Measurements from ENCODE around the gene FNDC3B. TPM values are rescaled to one million over a fixed set of nuclear protein-coding genes. Genes with fewer than 3 reads are reported as not detected.

The FNDC3B gene
- polyA plus RNA-seq, 1 donor: 56.3 TPM

- DNase-seq (ENCODE audit: low read depth): no peak
These were observed 95.8 kb downstream of the FNDC3B start for GRCh38 chr3:172135185-172135584.

GRCh38 chr3:172135820-172136219 lies 96.4 kb downstream of the FNDC3B start:
- no peak for DNase-seq (ENCODE audit: low read depth)

- DNase-seq (ENCODE audit: low read depth): no peak
These were observed 97.0 kb downstream of the FNDC3B start for GRCh38 chr3:172136330-172136729.

GRCh38 chr3:172137287-172138192 lies 98.2 kb downstream of the FNDC3B start:
- no peak for DNase-seq (ENCODE audit: low read depth)

DNA sequence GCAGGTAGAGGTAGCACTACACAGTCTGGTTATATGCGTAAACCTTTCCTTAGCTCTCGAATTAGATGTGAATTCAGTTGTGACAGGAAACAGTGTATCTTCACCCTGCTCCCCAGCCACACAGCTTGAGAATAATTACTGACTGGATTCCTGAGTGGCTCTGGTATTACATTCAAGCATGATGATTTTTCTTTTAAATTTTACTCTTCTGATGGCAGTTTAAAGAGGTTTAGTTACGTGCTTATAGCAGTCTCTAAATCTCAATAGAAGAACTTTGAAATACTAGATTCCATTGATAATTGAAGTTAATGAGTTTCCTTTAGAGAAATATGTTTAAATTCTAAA lies 98.8 kb downstream of the FNDC3B start:
- DNase-seq (ENCODE audit: low read depth): no peak

- DNase-seq (ENCODE audit: low read depth): no peak
These were observed 99.6 kb downstream of the FNDC3B start for GRCh38 chr3:172138792-172139507.

DNA sequence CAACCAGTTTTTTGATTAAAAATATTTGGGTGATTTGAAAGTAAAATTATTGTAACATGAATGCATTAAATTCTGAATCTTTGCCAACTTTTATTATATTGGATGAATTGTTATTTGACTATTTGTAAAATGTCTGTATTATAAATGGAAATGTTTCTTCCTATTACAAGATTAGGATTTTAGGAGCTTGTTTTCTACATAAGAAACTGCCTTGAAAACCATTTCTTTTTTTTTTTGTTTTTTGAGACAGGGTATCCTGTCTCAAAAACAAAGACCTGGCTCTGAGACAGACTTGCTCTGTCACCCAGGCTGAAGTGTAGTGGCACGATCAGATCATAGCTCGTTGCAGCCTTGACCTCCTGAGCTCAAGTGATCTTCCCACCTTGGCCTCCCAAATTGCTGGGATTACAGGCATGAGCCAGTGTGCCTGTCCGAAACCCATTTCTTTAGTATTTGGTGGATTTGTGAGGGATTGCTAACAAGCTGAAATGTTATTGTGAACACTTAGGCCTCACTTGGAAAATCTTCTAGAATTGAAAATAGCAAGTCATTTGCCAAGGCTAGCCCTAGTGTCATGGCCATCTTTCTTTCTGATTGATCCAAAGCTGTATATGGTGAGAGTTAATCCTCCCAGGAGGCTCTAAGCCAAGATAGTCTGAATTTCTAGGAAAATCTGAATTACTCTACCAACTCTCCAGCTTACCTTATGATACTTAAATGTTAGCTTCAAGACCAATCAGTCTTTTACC lies 100.3 kb downstream of the FNDC3B start:
- DNase-seq (ENCODE audit: low read depth): no peak

GRCh38 chr3:172140499-172141391 lies 101.4 kb downstream of the FNDC3B start:
- DNase-seq (ENCODE audit: low read depth): no peak

DNA sequence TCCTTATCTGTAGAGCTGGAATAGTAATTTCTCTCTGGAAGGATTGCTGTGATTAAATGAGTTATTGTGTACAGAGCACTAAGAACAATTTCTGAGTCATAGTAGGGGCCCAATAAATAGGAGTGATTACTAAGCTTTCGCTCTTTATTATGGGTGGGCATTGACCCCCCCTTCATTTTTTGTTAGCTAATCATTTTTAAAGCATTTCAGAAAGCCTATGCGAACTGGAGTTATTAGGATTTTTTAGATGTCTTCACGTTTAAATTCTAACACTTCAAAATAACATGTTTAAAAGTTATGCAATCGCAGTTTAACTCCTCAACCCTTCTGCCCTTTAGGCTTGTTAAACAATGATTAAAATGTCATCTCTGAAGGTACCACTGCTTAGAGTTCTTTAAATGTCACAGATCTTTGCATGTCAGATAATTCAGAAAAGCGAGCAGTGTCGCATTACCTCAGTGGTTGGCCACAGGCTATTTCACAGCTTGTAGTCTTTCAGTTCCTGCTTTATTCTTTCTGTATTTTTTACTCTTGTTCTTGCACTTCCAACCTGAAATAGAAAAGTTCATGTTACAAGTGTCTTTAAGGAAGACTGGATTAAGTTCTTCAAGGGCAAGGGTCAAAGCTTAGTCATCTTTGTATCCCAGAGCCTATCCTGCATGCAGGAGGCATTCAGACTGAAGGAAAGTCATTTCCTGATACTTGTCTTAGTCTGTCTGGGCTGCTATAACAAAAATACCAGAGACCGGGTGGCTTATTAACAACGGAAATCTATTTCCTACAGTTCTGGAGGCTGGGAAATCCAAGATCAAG lies 102.9 kb downstream of the FNDC3B start:
- DNase-seq (ENCODE audit: low read depth): no peak

GRCh38 chr3:172142864-172143451 lies 103.6 kb downstream of the FNDC3B start:
- DNase-seq (ENCODE audit: low read depth): no peak

GRCh38 chr3:172143739-172144497 lies 104.5 kb downstream of the FNDC3B start:
- no peak for DNase-seq (ENCODE audit: low read depth)

- no peak for DNase-seq (ENCODE audit: low read depth)
These were observed 105.2 kb downstream of the FNDC3B start for GRCh38 chr3:172144601-172145000.

DNA sequence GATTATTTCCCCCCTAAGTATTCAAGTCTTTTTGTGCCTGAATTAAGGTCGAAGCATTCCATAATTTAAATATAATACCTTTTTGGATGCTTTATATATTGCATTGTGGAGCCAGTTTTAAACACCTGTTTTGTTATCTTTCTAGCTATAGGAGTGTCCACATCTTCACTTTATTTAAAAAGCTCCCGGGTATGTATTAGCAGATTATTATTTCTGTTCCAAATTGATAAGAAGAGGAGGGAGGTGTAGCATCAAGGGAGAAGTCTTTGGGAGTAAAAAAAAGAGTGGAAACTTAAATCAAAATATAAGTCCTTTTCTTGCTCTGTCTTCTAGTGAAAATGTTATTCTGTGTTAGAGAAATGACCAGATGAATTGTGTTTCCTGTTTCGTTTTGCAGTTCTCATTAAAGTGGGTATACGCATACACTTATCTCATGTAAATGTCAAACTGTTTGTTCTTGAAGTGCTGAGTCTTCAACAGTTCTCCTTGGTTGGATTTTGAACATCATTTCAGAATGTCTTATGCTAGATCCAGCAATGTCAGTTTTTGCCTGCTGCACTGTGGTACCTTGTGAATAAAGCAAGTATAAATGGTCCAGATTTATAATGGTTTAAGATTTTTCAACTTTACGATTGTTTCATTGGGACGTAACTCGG lies 105.8 kb downstream of the FNDC3B start:
- no peak for DNase-seq (ENCODE audit: low read depth)

GRCh38 chr3:172146349-172146748 lies 107.0 kb downstream of the FNDC3B start:
- DNase-seq (ENCODE audit: low read depth): no peak

GRCh38 chr3:172147113-172147818 lies 107.9 kb downstream of the FNDC3B start:
- DNase-seq (ENCODE audit: low read depth): no peak

DNA sequence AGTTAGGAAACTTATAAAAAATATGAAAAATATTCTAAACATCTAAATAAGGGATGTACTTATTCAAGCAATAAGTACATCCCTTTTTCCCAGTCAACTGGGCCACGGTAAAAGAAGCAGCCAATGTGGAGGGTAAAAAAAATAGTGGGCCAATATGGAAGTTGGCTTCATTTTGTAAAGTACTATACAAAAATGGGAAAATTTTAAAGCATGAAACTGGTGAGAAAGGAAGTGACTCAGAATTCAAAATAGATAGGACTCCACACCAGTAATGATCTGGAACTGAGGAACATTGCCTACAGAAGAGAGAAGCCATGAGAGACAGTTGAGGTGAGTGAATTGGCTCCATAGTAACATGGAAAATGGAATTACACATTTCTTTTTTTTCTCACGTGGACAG lies 108.9 kb downstream of the FNDC3B start:
- no peak for DNase-seq (ENCODE audit: low read depth)

DNA sequence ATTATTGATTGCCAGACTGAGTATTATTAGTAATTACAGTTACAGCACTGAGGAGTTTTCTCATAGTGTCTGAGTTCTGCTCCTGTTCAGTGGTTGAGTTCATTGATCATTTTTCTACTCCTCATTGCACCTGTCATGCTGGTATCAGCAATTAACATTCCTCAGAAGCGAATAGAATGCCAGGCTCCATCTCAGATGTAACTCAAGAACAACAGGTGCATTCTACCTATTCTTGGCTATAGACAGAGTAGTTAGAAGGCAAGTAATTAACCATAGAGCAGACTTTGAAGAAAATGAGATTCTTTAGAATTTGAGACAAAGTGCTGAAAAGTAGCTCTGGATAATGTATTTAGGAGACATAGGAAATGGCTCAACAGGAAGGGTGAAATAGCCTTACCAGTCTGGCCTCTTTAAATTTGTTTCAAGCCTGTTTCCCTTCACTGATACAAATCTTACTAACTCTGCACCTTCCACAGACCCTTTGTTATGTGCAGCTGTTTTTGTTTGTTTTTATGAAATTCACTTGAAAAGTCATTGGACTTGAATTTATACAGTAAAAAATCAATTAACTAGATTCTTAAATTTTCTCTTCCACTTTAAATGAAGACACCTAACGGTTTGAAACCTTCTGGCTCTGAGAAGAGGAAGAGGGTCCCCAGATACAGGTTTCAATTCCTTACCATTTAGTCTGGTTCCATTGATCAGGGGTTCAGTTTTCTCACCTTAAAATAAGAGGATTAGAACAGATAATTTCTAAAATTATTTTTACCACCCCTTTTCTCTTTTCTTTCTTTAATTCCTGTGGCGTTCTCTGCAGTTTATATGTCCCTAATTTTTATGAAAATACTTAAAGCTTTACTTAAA lies 109.6 kb downstream of the FNDC3B start:
- no peak for DNase-seq (ENCODE audit: low read depth)

Data from forelimb muscle (tissue), 1 donor.